GM23338 (cell line): ENCODE measurements around the gene SPOCK2. TPM values are rescaled to one million over a fixed set of nuclear protein-coding genes. Genes with fewer than 3 reads are reported as not detected.

Experiments
- ATAC-seq: fragments of 200-7000 bp; cut with Tn5 transposase; 3 replicates; pipeline ENCODE4 v1.9.1; 2020
- DNase-seq: peaks from one replicate; pipeline ENCODE4 v3.0.0-alpha.2; 2015; ENCODE audit warnings: low spot score
- H2AFZ ChIP-seq: fragments of 200-600 bp; sonication (generic); 2 replicates; pipeline ENCODE4 v1.8.0; 2016; ENCODE audit warnings: antibody characterized with exemption, mild to moderate bottlenecking, moderate library complexity
- H3F3A ChIP-seq: fragments of 200-600 bp; sonication (generic); replicated peaks from 2 replicates; pipeline ENCODE4 v1.8.0; 2017; ENCODE audit warnings: antibody characterized with exemption, mixed run types, low read depth
- H3K27ac ChIP-seq: fragments of 200-600 bp; sonication (generic); 2 replicates; pipeline ENCODE4 v1.6.1; 2016; ENCODE audit warnings: low read depth
- H3K27me3 ChIP-seq: fragments of 200-600 bp; sonication (generic); 2 replicates; pipeline ENCODE4 v1.8.0; 2016; ENCODE audit warnings: mild to moderate bottlenecking, mixed run types, moderate library complexity; ENCODE audit not compliant: insufficient read depth
- H3K36me3 ChIP-seq: fragments of 200-600 bp; sonication (generic); 2 replicates; pipeline ENCODE4 v1.8.0; 2016; ENCODE audit warnings: mild to moderate bottlenecking; ENCODE audit not compliant: insufficient read depth
- H3K4me1 ChIP-seq: fragments of 200-600 bp; sonication (generic); 2 replicates; pipeline ENCODE4 v1.8.0; 2016; ENCODE audit warnings: mild to moderate bottlenecking, moderate library complexity; ENCODE audit not compliant: insufficient read depth
- H3K4me2 ChIP-seq: fragments of 200-600 bp; sonication (generic); 2 replicates; pipeline ENCODE4 v1.7.1; 2017; ENCODE audit warnings: mixed run types
- H3K4me3 ChIP-seq: fragments of 200-600 bp; sonication (generic); 2 replicates; pipeline ENCODE4 v1.6.1; 2016; ENCODE audit warnings: mixed run types
- H3K79me2 ChIP-seq: fragments of 200-600 bp; sonication (generic); replicated peaks from 2 replicates; pipeline ENCODE4 v1.8.0; 2017; ENCODE audit warnings: mild to moderate bottlenecking; ENCODE audit not compliant: insufficient read depth
- H3K9me2 ChIP-seq: fragments of 200-600 bp; sonication (generic); 2 replicates; pipeline ENCODE4 v1.8.0; 2017; ENCODE audit not compliant: insufficient read depth
- H4K20me1 ChIP-seq: fragments of 200-600 bp; sonication (generic); replicated peaks from 2 replicates; pipeline ENCODE4 v1.8.0; 2017; ENCODE audit warnings: mild to moderate bottlenecking; ENCODE audit not compliant: insufficient read depth
- H3K27ac Mint-ChIP-seq: 2 replicates; pipeline ENCODE4 v1.8.0; 2020; ENCODE audit warnings: inconsistent platforms, mild to moderate bottlenecking, moderate library complexity, mixed read lengths
- H3K27me3 Mint-ChIP-seq: 3 replicates; pipeline ENCODE4 v1.8.0; 2022; ENCODE audit warnings: low read depth, mild to moderate bottlenecking, moderate library complexity, mixed read lengths, inconsistent platforms; ENCODE audit not compliant: insufficient read depth, poor library complexity
- H3K36me3 Mint-ChIP-seq: 3 replicates; pipeline ENCODE4 v1.8.0; 2021; ENCODE audit warnings: low read depth, mild to moderate bottlenecking, inconsistent platforms, moderate library complexity, mixed read lengths
- H3K4me1 Mint-ChIP-seq: 3 replicates; pipeline ENCODE4 v1.8.0; 2020; ENCODE audit warnings: mild to moderate bottlenecking, inconsistent platforms, mixed read lengths
- H3K4me3 Mint-ChIP-seq: 3 replicates; pipeline ENCODE4 v1.8.0; 2021; ENCODE audit warnings: moderate library complexity, mild to moderate bottlenecking, inconsistent platforms, mixed read lengths
- H3K9me3 Mint-ChIP-seq: 3 replicates; pipeline ENCODE4 v1.8.0; 2020; ENCODE audit warnings: moderate library complexity, mild to moderate bottlenecking, inconsistent platforms, mixed read lengths
- CREB1 ChIP-seq: fragments of 250-450 bp; sonication (Bioruptor Pico); IDR thresholded peaks from 2 replicates; pipeline ENCODE4 v1.5.0; 2020; ENCODE audit warnings: low read depth, mild to moderate bottlenecking, moderate library complexity
- EZH2 ChIP-seq: fragments of 200-600 bp; sonication (generic); IDR thresholded peaks from one replicate; pipeline ENCODE4 v1.8.0; 2017; ENCODE audit warnings: antibody characterized with exemption, mild to moderate bottlenecking, low read depth; ENCODE audit not compliant: unreplicated experiment
- EZH2phosphoT487 ChIP-seq: fragments of 200-600 bp; sonication (generic); IDR thresholded peaks from one replicate; pipeline ENCODE4 v1.8.1; 2018; ENCODE audit warnings: antibody characterized with exemption; ENCODE audit not compliant: unreplicated experiment
- JUNB ChIP-seq: IDR thresholded peaks from one replicate; pipeline ENCODE4 v1.6.1; 2016; ENCODE audit warnings: antibody characterized with exemption; ENCODE audit not compliant: unreplicated experiment
- NANOG ChIP-seq: IDR thresholded peaks from 2 replicates; pipeline ENCODE4 v1.6.1; 2016; ENCODE audit warnings: antibody characterized with exemption, borderline replicate concordance
- POLR2AphosphoS5 ChIP-seq: IDR thresholded peaks from 2 replicates; pipeline ENCODE4 v1.6.1; 2016; ENCODE audit warnings: antibody characterized with exemption, low read depth
- STAT1 ChIP-seq: IDR thresholded peaks from one replicate; pipeline ENCODE4 v1.6.1; 2016; ENCODE audit warnings: antibody characterized with exemption; ENCODE audit not compliant: unreplicated experiment
- ZNF114 ChIP-seq: fragments of 250-450 bp; sonication (Bioruptor Pico); IDR thresholded peaks from 2 replicates; pipeline ENCODE4 v1.5.0; 2020; ENCODE audit warnings: mild to moderate bottlenecking, moderate library complexity
- ZNF331 ChIP-seq: fragments of 250-450 bp; sonication (Bioruptor Pico); IDR thresholded peaks from 2 replicates; pipeline ENCODE4 v1.5.0; 2020; ENCODE audit warnings: low read depth, mild to moderate bottlenecking, moderate library complexity
- polyA plus RNA-seq: library from polyadenylated mRNA; unstranded; fragments of >200 nt; fragmentation: Nextera tagmentation; extraction: Ambion mirVana; gene quantifications from 2 replicates; pipeline ENCODE4 v1.2.1, GENCODE V29; 2016
- total RNA-seq: library from RNA; depleted of rRNA; stranded (reverse); fragments of >200 nt; shearing (Covaris generic); gene quantifications from 2 replicates; pipeline ENCODE4 v1.2.3, GENCODE V29; 2014
- TF ChIP-seq, protein P1 (sequence below): fragments of 250-450 bp; sonication (Bioruptor Pico); IDR thresholded peaks from 2 replicates; pipeline ENCODE4 v1.5.0; 2020; ENCODE audit warnings: mild to moderate bottlenecking, moderate library complexity
- TF ChIP-seq, protein P2 (sequence below), 2 experiments: fragments of 200-600 bp in 1 of 2; sonication (generic) in 1 of 2; conservative IDR thresholded peaks; 2 replicates each; pipeline versions ENCODE4 v1.5.1 to v1.6.1; 2016 to 2017; ENCODE audit warnings: antibody characterized with exemption in 2 of 2, low read depth in 2 of 2, mild to moderate bottlenecking in 2 of 2, moderate library complexity in 1 of 2
- TF ChIP-seq, protein P3 (sequence below): IDR thresholded peaks from one replicate; pipeline ENCODE4 v1.6.1; 2018; ENCODE audit warnings: antibody characterized with exemption; ENCODE audit not compliant: unreplicated experiment
- TF ChIP-seq, protein P4 (sequence below): IDR thresholded peaks from 2 replicates; pipeline ENCODE4 v1.6.1; 2016; ENCODE audit warnings: antibody characterized with exemption

The SPOCK2 gene
- total and polyA plus RNA-seq, 2 experiments from 2014 or later: 1.3 to 3.6 TPM

DNA sequence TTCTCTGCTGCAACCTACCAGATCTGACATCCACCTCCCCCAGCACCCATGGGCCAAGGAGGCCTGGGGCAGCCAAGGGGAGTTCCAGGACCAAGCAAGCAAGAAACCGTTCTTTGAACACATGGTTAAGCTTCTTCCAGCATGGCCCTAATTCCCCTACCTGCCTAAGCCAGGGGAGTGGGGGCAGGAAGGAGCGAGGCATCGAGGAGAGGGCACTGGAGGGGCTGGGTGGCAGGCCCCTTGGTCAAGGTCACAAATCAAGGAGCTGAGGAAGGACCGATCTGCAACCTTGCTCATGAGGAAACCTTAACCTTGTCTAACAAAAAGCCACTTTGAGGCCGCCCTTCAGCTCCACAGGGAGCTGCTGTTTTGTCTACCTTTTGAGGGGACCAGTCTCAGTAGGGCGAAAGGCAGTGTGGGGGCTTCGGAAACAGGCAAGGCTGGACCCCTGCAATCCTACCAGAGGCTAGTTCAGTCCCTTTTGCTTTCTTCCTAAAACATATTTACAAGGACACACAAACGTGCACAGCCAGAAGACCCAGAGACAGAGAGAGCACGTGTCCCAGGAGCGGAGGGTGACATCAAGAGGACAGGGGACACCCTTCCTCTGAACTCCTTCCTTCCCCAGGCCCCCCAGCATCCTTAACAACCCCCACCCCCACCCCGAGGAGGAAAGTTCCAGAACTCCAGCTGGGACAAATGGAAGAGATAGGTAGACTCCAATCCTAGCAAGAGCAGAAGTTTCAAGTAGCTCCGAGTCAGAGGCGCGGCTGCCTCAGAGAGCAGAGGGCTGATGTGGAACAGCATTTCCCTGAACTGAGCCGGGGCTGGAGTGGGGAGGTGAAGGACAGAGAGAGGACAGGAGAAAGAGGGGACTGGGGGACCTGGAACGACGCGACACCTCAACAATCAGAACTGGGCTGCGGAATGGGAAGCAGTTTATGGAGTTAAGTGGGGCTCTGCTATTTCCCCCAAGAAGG is 28.2 kb downstream of the SPOCK2 start:
- Histone ChIP-seq H3K36me3 (no peaks in the 10 kb centered on the region), H3K27ac (no peak overlapping the region), H3K4me1 (no peaks in the 10 kb centered on the region), H4K20me1 (no peaks in the 10 kb centered on the region), H2AFZ (peak overlapping the region; percentile 76; the same call in 1 of the 2 replicates), H3K4me3 (no peak overlapping the region), H3F3A (no peaks in the 10 kb centered on the region), H3K27me3 (no peaks in the 10 kb centered on the region), H3K9me2 (no peaks in the 10 kb centered on the region), H3K79me2 (no peaks in the 10 kb centered on the region), H3K4me2 (no peak overlapping the region)
- ATAC-seq: no peak; the same call in 1 of the 3 replicates
- Mint-ChIP-seq H3K4me1 (peaks cover 19% of the 10 kb centered on the region), H3K27me3 (peaks cover 13% of the 10 kb centered on the region), H3K27ac (no peak overlapping the region), H3K9me3 (no peaks in the 10 kb centered on the region), H3K4me3 (no peak overlapping the region), H3K36me3 (no peaks in the 10 kb centered on the region)
- no peak for TF ChIP-seq CREB1 (CRISPR knock-in tag)
- TF ChIP-seq, protein P1, sequence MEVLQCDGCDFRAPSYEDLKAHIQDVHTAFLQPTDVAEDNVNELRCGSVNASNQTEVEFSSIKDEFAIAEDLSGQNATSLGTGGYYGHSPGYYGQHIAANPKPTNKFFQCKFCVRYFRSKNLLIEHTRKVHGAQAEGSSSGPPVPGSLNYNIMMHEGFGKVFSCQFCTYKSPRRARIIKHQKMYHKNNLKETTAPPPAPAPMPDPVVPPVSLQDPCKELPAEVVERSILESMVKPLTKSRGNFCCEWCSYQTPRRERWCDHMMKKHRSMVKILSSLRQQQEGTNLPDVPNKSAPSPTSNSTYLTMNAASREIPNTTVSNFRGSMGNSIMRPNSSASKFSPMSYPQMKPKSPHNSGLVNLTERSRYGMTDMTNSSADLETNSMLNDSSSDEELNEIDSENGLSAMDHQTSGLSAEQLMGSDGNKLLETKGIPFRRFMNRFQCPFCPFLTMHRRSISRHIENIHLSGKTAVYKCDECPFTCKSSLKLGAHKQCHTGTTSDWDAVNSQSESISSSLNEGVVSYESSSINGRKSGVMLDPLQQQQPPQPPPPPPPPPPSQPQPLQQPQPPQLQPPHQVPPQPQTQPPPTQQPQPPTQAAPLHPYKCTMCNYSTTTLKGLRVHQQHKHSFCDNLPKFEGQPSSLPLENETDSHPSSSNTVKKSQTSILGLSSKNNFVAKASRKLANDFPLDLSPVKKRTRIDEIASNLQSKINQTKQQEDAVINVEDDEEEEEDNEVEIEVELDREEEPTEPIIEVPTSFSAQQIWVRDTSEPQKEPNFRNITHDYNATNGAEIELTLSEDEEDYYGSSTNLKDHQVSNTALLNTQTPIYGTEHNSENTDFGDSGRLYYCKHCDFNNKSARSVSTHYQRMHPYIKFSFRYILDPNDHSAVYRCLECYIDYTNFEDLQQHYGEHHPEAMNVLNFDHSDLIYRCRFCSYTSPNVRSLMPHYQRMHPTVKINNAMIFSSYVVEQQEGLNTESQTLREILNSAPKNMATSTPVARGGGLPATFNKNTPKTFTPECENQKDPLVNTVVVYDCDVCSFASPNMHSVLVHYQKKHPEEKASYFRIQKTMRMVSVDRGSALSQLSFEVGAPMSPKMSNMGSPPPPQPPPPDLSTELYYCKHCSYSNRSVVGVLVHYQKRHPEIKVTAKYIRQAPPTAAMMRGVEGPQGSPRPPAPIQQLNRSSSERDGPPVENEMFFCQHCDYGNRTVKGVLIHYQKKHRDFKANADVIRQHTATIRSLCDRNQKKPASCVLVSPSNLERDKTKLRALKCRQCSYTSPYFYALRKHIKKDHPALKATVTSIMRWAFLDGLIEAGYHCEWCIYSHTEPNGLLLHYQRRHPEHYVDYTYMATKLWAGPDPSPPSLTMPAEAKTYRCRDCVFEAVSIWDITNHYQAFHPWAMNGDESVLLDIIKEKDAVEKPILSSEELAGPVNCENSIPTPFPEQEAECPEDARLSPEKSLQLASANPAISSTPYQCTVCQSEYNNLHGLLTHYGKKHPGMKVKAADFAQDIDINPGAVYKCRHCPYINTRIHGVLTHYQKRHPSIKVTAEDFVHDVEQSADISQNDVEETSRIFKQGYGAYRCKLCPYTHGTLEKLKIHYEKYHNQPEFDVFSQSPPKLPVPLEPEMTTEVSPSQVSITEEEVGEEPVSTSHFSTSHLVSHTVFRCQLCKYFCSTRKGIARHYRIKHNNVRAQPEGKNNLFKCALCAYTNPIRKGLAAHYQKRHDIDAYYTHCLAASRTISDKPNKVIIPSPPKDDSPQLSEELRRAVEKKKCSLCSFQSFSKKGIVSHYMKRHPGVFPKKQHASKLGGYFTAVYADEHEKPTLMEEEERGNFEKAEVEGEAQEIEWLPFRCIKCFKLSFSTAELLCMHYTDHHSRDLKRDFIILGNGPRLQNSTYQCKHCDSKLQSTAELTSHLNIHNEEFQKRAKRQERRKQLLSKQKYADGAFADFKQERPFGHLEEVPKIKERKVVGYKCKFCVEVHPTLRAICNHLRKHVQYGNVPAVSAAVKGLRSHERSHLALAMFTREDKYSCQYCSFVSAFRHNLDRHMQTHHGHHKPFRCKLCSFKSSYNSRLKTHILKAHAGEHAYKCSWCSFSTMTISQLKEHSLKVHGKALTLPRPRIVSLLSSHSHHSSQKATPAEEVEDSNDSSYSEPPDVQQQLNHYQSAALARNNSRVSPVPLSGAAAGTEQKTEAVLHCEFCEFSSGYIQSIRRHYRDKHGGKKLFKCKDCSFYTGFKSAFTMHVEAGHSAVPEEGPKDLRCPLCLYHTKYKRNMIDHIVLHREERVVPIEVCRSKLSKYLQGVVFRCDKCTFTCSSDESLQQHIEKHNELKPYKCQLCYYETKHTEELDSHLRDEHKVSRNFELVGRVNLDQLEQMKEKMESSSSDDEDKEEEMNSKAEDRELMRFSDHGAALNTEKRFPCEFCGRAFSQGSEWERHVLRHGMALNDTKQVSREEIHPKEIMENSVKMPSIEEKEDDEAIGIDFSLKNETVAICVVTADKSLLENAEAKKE (CRISPR knock-in tag): no peak
- TF ChIP-seq EZH2phosphoT487: no peak
- no peak for TF ChIP-seq POLR2AphosphoS5
- TF ChIP-seq, protein P2, sequence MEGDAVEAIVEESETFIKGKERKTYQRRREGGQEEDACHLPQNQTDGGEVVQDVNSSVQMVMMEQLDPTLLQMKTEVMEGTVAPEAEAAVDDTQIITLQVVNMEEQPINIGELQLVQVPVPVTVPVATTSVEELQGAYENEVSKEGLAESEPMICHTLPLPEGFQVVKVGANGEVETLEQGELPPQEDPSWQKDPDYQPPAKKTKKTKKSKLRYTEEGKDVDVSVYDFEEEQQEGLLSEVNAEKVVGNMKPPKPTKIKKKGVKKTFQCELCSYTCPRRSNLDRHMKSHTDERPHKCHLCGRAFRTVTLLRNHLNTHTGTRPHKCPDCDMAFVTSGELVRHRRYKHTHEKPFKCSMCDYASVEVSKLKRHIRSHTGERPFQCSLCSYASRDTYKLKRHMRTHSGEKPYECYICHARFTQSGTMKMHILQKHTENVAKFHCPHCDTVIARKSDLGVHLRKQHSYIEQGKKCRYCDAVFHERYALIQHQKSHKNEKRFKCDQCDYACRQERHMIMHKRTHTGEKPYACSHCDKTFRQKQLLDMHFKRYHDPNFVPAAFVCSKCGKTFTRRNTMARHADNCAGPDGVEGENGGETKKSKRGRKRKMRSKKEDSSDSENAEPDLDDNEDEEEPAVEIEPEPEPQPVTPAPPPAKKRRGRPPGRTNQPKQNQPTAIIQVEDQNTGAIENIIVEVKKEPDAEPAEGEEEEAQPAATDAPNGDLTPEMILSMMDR (conservative IDR thresholded peaks at IDR 0.05; ENCODE audit: low read depth in 2 of 2): no peak
- no peak for TF ChIP-seq ZNF331 (CRISPR knock-in tag)
- TF ChIP-seq, protein P3, sequence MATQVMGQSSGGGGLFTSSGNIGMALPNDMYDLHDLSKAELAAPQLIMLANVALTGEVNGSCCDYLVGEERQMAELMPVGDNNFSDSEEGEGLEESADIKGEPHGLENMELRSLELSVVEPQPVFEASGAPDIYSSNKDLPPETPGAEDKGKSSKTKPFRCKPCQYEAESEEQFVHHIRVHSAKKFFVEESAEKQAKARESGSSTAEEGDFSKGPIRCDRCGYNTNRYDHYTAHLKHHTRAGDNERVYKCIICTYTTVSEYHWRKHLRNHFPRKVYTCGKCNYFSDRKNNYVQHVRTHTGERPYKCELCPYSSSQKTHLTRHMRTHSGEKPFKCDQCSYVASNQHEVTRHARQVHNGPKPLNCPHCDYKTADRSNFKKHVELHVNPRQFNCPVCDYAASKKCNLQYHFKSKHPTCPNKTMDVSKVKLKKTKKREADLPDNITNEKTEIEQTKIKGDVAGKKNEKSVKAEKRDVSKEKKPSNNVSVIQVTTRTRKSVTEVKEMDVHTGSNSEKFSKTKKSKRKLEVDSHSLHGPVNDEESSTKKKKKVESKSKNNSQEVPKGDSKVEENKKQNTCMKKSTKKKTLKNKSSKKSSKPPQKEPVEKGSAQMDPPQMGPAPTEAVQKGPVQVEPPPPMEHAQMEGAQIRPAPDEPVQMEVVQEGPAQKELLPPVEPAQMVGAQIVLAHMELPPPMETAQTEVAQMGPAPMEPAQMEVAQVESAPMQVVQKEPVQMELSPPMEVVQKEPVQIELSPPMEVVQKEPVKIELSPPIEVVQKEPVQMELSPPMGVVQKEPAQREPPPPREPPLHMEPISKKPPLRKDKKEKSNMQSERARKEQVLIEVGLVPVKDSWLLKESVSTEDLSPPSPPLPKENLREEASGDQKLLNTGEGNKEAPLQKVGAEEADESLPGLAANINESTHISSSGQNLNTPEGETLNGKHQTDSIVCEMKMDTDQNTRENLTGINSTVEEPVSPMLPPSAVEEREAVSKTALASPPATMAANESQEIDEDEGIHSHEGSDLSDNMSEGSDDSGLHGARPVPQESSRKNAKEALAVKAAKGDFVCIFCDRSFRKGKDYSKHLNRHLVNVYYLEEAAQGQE: no peak
- no peak for TF ChIP-seq EZH2
- no peak for TF ChIP-seq ZNF114
- TF ChIP-seq, protein P4, sequence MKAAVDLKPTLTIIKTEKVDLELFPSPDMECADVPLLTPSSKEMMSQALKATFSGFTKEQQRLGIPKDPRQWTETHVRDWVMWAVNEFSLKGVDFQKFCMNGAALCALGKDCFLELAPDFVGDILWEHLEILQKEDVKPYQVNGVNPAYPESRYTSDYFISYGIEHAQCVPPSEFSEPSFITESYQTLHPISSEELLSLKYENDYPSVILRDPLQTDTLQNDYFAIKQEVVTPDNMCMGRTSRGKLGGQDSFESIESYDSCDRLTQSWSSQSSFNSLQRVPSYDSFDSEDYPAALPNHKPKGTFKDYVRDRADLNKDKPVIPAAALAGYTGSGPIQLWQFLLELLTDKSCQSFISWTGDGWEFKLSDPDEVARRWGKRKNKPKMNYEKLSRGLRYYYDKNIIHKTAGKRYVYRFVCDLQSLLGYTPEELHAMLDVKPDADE: no peak
- TF ChIP-seq STAT1: no peak
- TF ChIP-seq JUNB: no peak
- TF ChIP-seq NANOG: no peak
- no peak for DNase-seq
